ENCODE data around the gene THAP4.

Gene THAP4

GRCh38 chr2:241635756-241636155, 1.2 kb downstream of the THAP4 start:
- peak overlapping the region; percentile 77 for H3K4me3 ChIP-seq (ENCODE audit: control insufficient read depth, low read depth, low read length)
- TF ChIP-seq CTCF (IDR thresholded peaks at IDR 0.05; ENCODE audit: control insufficient read depth, insufficient read depth, low read depth, low read length, missing control alignments), result no peak
- no peak for DNase-seq (ENCODE audit: low read depth)

- DNase-seq (ENCODE audit: low read depth), result no peak
These were observed 3.4 kb downstream of the THAP4 start for GRCh38 chr2:241633561-241633960.

GRCh38 chr2:241632478-241633325, 4.3 kb downstream of the THAP4 start:
- no peak for TF ChIP-seq CTCF (IDR thresholded peaks at IDR 0.05; ENCODE audit: control insufficient read depth, insufficient read depth, low read depth, low read length, missing control alignments)
- no peak for DNase-seq (ENCODE audit: low read depth)
- H3K4me3 ChIP-seq (ENCODE audit: control insufficient read depth, low read depth, low read length), result no peak overlapping the region

More at GRCh38 chr2:241633561-241633960, 3.4 kb downstream of the THAP4 start:
- TF ChIP-seq CTCF (IDR thresholded peaks at IDR 0.05; ENCODE audit: control insufficient read depth, insufficient read depth, low read depth, low read length, missing control alignments), result no peak
- no peak overlapping the region for H3K4me3 ChIP-seq (ENCODE audit: control insufficient read depth, low read depth, low read length)

- H3K4me3 ChIP-seq (ENCODE audit: control insufficient read depth, low read depth, low read length), result no peak overlapping the region
- no peak for TF ChIP-seq CTCF (IDR thresholded peaks at IDR 0.05; ENCODE audit: control insufficient read depth, insufficient read depth, low read depth, low read length, missing control alignments)
- DNase-seq (ENCODE audit: low read depth), result no peak
These were observed 7.1 kb downstream of the THAP4 start for GRCh38 chr2:241629762-241630435.

GRCh38 chr2:241627675-241628074, 9.3 kb downstream of the THAP4 start:
- no peak for DNase-seq (ENCODE audit: low read depth)
- no peak overlapping the region for H3K4me3 ChIP-seq (ENCODE audit: control insufficient read depth, low read depth, low read length)
- TF ChIP-seq CTCF (IDR thresholded peaks at IDR 0.05; ENCODE audit: control insufficient read depth, insufficient read depth, low read depth, low read length, missing control alignments), result no peak

- TF ChIP-seq CTCF (IDR thresholded peaks at IDR 0.05; ENCODE audit: control insufficient read depth, insufficient read depth, low read depth, low read length, missing control alignments), result no peak
- no peak for DNase-seq (ENCODE audit: low read depth)
- no peak overlapping the region for H3K4me3 ChIP-seq (ENCODE audit: control insufficient read depth, low read depth, low read length)
These were observed 16.6 kb downstream of the THAP4 start for GRCh38 chr2:241620419-241620769.

Measured in AG09309 (cell line).